Fibroblast of lung (primary cell): ENCODE results near the gene NECTIN1. TPM values are rescaled to one million over a fixed set of nuclear protein-coding genes. Genes with fewer than 3 reads are reported as not detected.

Experiments
- DNase-seq, 2 donors: peaks; one replicate each; pipeline versions ENCODE4 v3.0.0 to v3.0.0-alpha.2; 2010; ENCODE audit warnings: low read depth in 2 of 2
- H2AFZ ChIP-seq: 2 replicates; pipeline ENCODE4 v1.5.1; 2012; ENCODE audit warnings: low read length, control low read depth, inconsistent platforms
- H3K27ac ChIP-seq: 2 replicates; pipeline ENCODE4 v1.5.1; 2011; ENCODE audit warnings: low read length, control low read depth; ENCODE audit not compliant: insufficient read depth
- H3K27me3 ChIP-seq: 2 replicates; pipeline ENCODE4 v1.5.1; 2011; ENCODE audit warnings: mild to moderate bottlenecking, low read length; ENCODE audit not compliant: control insufficient read depth, insufficient read depth
- H3K36me3 ChIP-seq: 2 replicates; pipeline ENCODE4 v1.5.1; 2011; ENCODE audit warnings: low read length; ENCODE audit not compliant: control insufficient read depth, insufficient read depth
- H3K4me1 ChIP-seq: 2 replicates; pipeline ENCODE4 v1.5.1; 2011; ENCODE audit warnings: low read length; ENCODE audit not compliant: control insufficient read depth, insufficient read depth; ENCODE audit errors: extremely low read depth
- H3K4me2 ChIP-seq: 2 replicates; pipeline ENCODE4 v1.5.1; 2011; ENCODE audit warnings: low read length, control low read depth; ENCODE audit not compliant: insufficient read depth; ENCODE audit errors: extremely low read depth
- H3K4me3 ChIP-seq, 4 experiments: fragments of 200-600 bp in 1 of 4; sonication (generic) in 1 of 4; replicated peaks in 1 of 4; 2 replicates each; pipeline ENCODE4 v1.5.1; 2011 to 2016; ENCODE audit warnings: low read length in 4 of 4, low read depth in 3 of 4, mild to moderate bottlenecking in 3 of 4, control low read depth in 2 of 4, inconsistent platforms in 1 of 4, mixed read lengths in 1 of 4; ENCODE audit not compliant: insufficient read depth in 1 of 4; ENCODE audit errors: control extremely low read depth in 1 of 4
- H3K79me2 ChIP-seq: 2 replicates; pipeline ENCODE4 v1.5.1; 2012; ENCODE audit warnings: mild to moderate bottlenecking, low read length, inconsistent platforms; ENCODE audit not compliant: control insufficient read depth, insufficient read depth
- H3K9ac ChIP-seq: 2 replicates; pipeline ENCODE4 v1.5.1; 2011; ENCODE audit warnings: mild to moderate bottlenecking, low read length, control low read depth; ENCODE audit not compliant: insufficient read depth
- H3K9me3 ChIP-seq: 2 replicates; pipeline ENCODE4 v1.5.1; 2012; ENCODE audit warnings: low read depth, low read length; ENCODE audit not compliant: control insufficient read depth, insufficient read depth
- H4K20me1 ChIP-seq: 2 replicates; pipeline ENCODE4 v1.5.1; 2011; ENCODE audit warnings: low read length; ENCODE audit not compliant: control insufficient read depth, insufficient read depth; ENCODE audit errors: extremely low read depth
- EZH2 ChIP-seq: IDR thresholded peaks from 2 replicates; pipeline ENCODE4 v1.5.1; 2012; ENCODE audit warnings: low read length, control low read depth, mild to moderate bottlenecking; ENCODE audit errors: missing control alignments
- polyA plus RNA-seq, 2 donors: library from polyadenylated mRNA; depleted of rRNA in 1 of 2; stranded (reverse) in 1 of 2; unstranded in 1 of 2; fragments of >200 nt; gene quantifications; 2 replicates each; pipeline ENCODE4 v1.2.1, GENCODE V29; 2011 to 2012; ENCODE audit warnings: missing spikeins in 1 of 2
- total RNA-seq: library from RNA; depleted of rRNA; stranded (reverse); fragments of >200 nt; gene quantifications from 2 replicates; pipeline ENCODE4 v1.2.1, GENCODE V29; 2014
- TF ChIP-seq, protein P1 (sequence below), 2 donors: IDR thresholded peaks in 1 of 2; conservative IDR thresholded peaks in 1 of 2; 1 replicate in 1 of 2; 2 replicates in 1 of 2; pipeline ENCODE4 v1.5.1; 2011 to 2012; ENCODE audit warnings: low read length in 2 of 2, control low read depth in 1 of 2, inconsistent platforms in 1 of 2, low read depth in 1 of 2, mild to moderate bottlenecking in 1 of 2

The NECTIN1 gene
- total and polyA plus RNA-seq, 2 donors (not counting 1 experiment from before 2014, with no cell fraction given) = 2.0 to 2.8 TPM

DNA sequence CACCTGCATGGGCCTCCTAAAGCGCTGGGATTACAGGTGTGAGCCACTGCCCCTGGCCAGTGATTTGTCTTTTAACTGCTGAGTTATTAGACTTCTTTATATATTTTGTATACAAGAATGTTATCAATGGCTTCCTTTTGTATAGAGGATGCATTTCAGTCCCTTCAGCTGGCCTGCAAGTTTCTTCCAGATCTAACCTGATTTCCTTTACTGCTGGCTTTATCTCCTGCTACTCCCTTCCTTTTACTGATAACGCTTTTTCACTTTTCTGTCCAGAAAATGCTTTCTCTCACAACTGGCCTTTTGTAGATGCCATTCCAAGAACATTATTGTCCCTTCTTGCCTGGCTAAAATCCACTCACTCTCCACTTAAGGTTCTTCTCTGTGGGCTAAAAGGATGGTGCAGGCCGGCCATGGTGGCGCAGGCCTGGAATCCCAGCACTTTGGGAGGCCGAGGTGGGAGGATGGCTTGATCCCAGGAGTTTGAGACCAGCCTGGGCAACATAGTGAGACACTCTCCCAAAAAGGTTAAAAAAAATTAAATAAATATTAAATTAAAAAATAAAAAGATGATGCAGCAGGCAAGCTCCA, 118.1 kb downstream of the NECTIN1 start:
- H3K4me1 ChIP-seq = peaks cover 6% of the 10 kb centered on the region
- H3K27ac ChIP-seq = no peak overlapping the region
- H3K27me3 ChIP-seq = peaks cover 7% of the 10 kb centered on the region
- H4K20me1 ChIP-seq = no peaks in the 10 kb centered on the region
- no peak overlapping the region for H2AFZ ChIP-seq
- H3K4me3 ChIP-seq = no peak overlapping the region
- no peaks in the 10 kb centered on the region for H3K79me2 ChIP-seq
- no peak overlapping the region for H3K9ac ChIP-seq
- H3K36me3 ChIP-seq = no peaks in the 10 kb centered on the region
- DNase-seq = no peak
- no peak overlapping the region for H3K4me2 ChIP-seq
- H3K9me3 ChIP-seq = no peaks in the 10 kb centered on the region
- no peak for TF ChIP-seq EZH2
- TF ChIP-seq, protein P1, sequence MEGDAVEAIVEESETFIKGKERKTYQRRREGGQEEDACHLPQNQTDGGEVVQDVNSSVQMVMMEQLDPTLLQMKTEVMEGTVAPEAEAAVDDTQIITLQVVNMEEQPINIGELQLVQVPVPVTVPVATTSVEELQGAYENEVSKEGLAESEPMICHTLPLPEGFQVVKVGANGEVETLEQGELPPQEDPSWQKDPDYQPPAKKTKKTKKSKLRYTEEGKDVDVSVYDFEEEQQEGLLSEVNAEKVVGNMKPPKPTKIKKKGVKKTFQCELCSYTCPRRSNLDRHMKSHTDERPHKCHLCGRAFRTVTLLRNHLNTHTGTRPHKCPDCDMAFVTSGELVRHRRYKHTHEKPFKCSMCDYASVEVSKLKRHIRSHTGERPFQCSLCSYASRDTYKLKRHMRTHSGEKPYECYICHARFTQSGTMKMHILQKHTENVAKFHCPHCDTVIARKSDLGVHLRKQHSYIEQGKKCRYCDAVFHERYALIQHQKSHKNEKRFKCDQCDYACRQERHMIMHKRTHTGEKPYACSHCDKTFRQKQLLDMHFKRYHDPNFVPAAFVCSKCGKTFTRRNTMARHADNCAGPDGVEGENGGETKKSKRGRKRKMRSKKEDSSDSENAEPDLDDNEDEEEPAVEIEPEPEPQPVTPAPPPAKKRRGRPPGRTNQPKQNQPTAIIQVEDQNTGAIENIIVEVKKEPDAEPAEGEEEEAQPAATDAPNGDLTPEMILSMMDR (conservative IDR thresholded peaks at IDR 0.05 in 1 of 2, IDR thresholded peaks at IDR 0.05 in 1 of 2; ENCODE audit: low read depth in 1 of 2, low read length in 2 of 2) = no peak

DNA sequence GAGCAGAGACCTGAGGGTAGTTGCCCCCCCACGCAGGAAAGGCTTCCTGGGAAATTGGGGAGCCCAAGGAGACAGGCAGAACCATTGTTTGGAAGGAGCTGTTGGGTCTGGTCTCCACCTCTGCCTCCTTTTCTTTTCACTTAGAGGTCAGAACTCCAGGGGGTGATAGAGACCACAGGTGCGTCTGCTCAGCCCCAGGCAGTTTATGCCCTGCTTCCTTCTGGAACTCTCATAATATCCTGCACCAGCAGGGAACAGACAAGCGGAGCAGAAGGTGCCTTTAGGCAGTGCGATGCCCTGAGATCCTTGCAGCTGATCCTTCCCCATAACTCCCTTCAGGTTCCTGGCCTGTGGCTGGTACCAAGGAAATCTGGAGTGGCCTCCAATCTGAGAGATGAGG, 120.2 kb downstream of the NECTIN1 start:
- Histone ChIP-seq H3K36me3 (no peaks in the 10 kb centered on the region), H3K27ac (no peak overlapping the region), H2AFZ (no peak overlapping the region), H3K4me1 (no peaks in the 10 kb centered on the region), H4K20me1 (no peaks in the 10 kb centered on the region), H3K4me3 (no peak overlapping the region), H3K4me2 (no peak overlapping the region), H3K9ac (no peak overlapping the region), H3K9me3 (no peaks in the 10 kb centered on the region), H3K79me2 (no peaks in the 10 kb centered on the region), H3K27me3 (peaks cover 7% of the 10 kb centered on the region)
- no peak for DNase-seq
- TF ChIP-seq, protein P1 (conservative IDR thresholded peaks at IDR 0.05 in 1 of 2, IDR thresholded peaks at IDR 0.05 in 1 of 2; ENCODE audit: low read depth in 1 of 2, low read length in 2 of 2) = no peak
- no peak for TF ChIP-seq EZH2

DNA sequence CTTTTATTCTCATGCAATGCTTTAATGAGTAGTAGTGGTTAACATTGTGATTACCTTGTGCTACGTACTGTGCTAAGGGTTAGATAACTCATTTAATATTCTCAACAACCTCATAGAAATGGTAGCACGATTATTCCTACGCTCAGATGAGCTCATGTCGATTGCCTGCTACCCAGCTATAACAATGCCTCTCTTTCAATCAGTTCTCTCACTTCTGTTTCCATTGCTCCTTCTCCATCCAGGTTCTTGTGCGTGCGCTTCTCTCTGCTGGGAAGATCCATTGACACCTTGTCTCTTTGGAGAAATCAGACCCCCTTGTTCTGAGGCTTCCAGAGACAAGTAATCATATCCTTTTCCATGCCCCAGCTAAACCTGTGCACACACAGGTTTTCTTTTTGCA, 120.8 kb downstream of the NECTIN1 start:
- Histone ChIP-seq H3K9ac (no peak overlapping the region), H3K27me3 (peaks cover 7% of the 10 kb centered on the region), H3K4me3 (no peak overlapping the region), H3K79me2 (no peaks in the 10 kb centered on the region), H3K9me3 (no peaks in the 10 kb centered on the region), H3K36me3 (no peaks in the 10 kb centered on the region), H3K27ac (no peak overlapping the region), H3K4me2 (no peak overlapping the region), H3K4me1 (no peaks in the 10 kb centered on the region), H2AFZ (no peak overlapping the region), H4K20me1 (no peaks in the 10 kb centered on the region)
- no peak for DNase-seq
- TF ChIP-seq EZH2 = no peak
- TF ChIP-seq, protein P1 (conservative IDR thresholded peaks at IDR 0.05 in 1 of 2, IDR thresholded peaks at IDR 0.05 in 1 of 2; ENCODE audit: low read depth in 1 of 2, low read length in 2 of 2) = no peak
